ENCODE data around the gene BACE1.
A peak's percentile ranks its signal among the peaks of the same experiment; 100 is the strongest.
"Not testable (repeated sequence)": the region's sequence is repeated elsewhere in the genome, so short reads cannot be mapped to it uniquely, and the experiment has no call there.

Gene BACE1

DNA sequence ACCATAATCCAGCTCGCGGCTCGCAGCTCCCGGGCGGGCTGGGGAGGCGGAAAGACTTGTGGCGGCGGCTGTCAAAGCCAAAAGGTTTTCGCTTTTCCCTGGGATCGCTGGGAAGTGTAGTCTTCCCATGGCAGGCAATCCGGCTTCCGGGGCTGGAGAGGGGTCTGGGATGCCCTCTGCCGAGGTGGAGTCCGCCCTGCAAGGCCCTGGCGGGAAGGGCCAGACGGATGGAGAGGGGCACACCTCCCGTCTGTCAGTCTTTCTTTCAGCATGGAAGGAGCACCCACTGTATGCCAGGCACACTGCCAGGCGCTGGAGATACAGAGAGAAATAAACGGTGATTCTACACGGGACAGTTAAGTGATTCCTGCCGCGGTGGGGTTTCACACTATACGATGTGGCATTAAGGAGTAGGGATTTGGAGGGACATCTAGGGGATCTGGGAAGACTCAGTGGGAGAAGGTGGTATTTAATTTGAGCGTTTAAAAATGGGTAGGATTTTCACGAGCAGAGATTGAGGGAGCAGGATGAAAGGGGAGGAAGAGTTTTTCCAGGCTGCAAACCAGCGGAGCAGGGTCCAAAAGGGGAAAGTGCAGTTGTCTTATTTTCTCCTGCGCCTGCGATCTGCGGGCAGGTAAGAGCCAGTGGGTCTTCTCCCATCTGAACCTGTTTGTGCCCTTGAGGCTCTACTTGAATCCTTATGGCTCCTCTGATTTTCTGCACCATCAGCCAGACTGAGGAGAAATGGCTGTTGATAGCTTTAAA is at the start of gene BACE1:
BACE1 (minus strand) TSS at position 60 of the 765 bp plus-strand sequence. CDS start 461 bp downstream, outside the sequence.
- DNase-seq (ENCODE audit: low read depth): peak; percentile 81

DNA sequence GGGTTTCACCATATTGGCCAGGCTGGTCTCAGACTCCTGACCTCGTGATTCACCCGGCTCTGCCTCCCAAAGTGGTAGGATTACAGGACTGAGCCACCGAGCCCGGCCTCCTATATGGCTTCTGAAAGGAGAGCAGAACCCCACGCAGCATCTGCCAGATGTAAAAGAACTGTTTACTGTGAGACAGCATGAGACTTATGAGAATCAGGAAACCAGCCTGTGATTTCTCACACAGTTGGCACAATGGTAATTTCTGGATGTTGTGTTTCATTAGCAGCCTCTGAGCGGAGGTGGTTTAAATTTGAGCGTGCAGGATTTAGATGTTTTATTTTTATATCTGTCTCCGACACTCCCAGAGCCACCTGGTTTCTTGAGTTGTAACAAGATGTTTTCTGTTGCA is 45.4 kb upstream of the BACE1 start:
- no peak for DNase-seq (ENCODE audit: low read depth)

DNA sequence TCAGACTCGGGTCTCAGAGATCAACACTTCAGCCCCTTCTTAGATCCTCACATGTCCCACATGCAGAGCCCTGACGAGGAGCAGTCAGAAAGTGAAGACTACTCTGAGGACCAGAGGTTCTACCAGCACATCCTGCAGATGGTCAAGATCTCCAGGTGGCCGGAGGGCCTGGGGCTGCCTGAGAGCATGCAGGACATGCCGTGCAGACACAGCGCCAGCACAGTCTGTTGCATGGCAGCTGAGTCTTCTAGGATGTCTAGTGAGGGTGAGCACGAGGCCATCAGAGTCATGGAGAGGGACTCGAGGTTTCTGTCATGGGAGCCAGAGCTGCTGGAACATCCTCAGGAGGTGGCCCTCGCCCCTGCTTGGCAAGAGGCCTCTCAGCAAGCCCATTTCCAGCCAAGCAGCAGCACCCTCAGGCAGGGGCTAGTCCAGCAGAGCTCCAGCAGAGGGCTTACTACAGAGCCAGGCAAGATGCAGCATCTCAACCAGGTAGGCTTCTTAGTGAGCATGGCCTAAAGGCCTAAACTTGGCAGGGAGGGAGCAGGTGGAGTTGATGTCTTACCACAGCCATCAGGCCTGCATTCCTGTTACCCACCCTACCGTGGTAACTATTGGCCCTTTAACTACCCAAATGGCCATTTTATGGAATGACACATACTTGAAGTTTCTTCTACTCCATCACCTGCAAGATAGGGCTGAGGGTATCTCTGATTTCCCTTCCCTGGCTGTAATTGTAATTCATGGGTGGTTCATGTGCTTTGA is 40.3 kb upstream of the BACE1 start:
- DNase-seq (ENCODE audit: low read depth): no peak

DNA sequence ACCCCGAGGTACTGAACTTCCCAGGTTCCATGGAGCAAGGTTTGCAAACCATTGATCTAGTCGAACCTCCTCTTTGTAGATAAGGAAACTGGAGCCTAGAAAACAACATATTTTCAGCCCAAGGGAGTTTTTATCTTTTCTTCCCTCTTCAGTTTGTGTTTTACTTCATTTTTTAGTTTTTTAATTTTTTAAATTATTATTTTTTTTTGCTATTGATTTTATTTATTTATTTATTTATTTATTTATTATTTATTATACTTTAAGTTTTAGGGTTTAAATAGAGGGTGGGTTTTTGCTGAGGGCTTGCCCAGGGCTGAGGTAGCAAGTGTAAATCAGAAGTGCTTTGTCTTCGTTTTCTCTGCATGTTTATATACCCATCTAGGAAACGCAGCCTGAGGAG is 38.5 kb upstream of the BACE1 start:
- DNase-seq (ENCODE audit: low read depth): no peak

DNA sequence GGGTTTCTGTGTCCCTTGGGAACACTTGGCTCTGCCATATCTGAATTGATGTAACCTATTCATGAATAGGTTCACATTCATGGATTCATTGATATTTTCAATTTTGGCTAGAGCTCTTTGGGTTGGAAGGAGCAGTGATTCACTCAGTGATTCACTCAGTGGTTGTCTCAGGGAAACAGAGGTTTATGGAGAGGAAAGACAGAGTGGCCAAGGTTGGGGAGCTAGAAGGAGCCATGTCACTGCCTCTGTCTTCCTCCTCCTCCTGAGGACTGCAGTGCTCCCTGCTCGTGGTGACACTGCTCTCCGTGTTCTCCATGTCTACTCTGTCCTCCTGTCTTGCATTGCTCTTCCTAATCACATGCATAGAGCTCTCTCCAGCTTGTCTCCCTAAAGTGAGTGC is 29.0 kb upstream of the BACE1 start:
- no peak for DNase-seq (ENCODE audit: low read depth)

DNA sequence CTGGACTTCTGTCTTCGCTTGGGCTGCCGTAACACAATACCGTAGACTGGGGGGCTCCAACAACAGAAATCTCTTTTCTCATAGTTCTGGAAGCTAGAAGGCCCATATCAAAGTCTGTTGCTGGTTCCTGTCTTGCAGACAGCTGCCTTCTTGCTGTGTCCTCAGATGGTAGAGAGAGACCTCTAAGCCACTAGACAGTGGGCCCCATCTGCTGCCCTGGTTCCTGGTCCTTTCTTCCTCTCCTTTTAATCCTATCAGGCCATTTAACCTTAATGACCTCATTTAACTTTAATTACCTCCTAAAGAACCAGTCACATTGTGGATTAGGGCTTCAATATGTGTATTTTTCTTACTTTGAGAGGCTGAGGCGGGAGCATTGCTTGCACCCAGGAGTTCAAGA is 21.0 kb upstream of the BACE1 start:
- DNase-seq (ENCODE audit: low read depth): no peak

DNA sequence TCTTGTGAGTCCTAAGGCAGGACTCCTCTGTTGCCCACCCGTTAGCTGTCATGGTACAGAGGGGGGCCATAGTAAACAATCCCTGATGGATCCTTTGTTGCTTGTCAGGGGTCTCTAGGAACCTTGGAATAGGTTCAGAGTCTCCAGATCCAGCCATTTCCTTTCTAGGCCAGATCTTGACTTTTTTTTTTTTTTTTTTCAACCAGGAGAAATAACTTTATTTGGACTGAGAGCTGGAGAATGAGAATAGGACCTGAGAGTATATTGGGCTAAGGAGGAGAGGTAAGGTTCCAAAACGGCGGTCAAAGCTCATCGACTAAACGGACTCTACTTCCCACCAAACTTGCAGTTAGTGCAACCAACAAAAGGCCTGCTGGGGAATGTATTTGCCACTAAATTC is 19.3 kb upstream of the BACE1 start:
- DNase-seq (ENCODE audit: low read depth): no peak

DNA sequence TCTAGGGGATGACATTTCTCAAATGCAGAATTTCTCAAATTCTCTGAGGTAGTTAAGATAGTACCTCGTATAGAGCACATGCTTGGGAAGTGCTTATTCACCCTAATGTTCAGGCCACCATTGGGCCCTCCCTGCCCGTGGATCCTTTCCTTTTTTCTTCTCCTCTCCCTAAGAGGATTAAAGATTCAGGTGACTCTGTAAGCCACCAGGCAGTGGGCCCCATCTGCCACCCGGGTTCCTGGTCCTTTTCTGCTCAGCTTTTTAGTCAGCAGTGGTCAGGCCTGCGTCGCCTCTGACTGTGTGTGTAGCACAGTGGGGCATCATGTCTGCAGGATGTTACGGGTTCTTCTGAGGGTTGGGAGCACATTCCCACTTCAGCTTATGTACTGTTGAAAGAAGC is 18.8 kb upstream of the BACE1 start:
- no peak for DNase-seq (ENCODE audit: low read depth)

DNA sequence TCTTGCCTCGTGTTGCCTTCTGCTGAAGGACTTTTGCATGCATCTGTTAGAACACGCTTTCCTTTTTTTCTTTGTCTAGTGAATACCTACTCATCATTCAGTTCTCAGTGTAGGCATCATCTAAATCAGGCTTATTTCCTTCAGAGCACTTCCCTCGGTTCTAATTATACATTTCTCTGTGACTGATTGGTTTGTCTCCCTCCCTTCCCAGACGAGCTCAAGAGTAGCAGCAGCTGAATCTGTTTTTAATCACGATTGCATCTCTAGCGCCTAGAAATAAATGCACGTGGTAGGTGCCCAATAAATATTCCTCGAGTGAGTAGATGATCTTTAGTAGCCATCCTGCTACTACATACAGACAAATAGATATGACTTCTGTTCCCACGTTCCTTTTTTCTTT is 17.9 kb upstream of the BACE1 start:
- DNase-seq (ENCODE audit: low read depth): no peak

DNA sequence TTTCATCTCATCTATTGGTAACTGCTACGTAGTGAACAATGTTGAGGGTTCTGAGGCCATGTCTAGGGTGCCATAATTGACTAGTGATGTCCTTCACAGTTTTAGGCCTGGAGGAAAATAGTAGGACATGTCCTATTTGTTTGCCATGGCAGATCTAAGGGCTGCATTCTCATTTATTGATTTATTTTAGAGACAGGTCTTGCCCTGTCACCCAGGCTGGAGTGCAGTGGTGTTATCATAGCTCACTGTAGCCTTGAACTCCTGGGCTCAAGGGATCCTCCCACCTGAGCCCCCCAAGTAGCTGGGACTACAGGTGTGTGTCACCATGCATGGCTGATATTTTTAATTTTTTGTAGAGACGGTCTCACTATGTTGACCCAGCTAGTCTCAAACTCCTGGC is 16.8 kb upstream of the BACE1 start:
- no peak for DNase-seq (ENCODE audit: low read depth)

DNA sequence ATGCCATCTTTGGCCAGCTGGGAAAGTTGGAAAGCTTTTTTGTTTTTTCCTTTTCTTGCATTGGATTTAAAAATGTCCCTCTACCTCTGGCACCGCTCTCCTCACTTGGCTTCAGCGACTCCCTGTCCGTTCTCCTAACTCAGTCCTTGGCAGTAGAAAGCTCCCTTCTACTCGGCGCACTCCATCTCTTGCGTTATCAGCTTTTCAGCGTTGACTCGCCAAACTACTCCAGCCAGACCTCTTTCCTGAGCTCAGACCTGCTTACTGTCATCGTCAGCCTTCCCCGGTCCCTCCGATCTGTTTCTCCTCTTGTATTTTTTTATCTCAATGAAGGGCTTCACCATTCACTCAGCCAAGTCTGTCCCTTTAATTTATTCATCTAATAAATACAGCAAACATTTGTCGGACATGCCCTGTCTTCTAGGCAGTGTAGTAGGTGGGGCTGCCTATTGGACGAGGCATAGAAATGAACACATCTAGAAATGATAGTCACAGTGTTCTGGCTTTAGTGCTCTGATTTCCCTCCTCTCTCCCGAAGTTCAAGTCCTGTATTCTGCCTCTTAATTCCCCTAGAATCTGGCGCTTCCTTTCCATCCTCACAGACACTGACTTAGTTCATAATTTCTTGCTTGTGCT is 12.4 kb upstream of the BACE1 start:
- peak; percentile 4 for DNase-seq (ENCODE audit: low read depth)

DNA sequence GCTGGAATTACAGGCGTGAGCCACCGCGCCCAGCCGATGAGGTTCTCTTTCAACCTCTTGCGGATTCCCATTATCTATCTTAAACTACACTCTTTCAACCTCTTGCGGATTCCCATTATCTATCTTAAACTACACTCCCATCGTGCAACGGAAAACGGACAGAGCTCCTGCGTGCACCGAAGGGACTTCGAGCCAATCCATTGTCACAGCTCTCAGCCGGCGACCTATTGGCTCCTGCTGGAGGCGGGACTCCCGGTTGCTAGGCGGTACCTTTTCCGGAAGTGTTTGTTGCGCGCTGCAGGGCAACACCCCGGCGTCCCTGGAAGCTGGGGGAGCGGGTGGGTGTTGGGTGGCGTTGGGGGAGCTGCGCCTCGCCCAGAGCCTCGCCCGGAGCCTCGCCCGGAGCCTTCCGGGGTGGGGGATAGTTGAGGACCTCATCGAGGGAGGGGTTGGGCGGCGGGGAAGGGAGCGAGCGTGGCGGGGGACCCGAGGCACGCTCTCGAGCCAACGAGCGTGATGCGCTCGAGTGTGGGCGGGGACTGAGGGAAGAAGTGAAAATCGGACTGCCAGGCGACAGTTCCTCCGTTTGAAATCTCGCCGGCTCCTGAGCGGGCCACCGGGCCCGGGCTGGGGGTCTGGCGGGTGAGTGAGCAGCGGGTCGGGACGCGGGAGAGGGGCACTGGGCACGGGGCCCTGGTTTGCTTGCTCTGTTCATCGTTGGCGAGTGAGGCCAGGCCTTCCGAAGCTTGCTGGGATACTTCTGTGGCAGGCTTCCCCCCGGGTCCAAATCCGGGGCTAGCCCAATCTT is 11.7 kb upstream of the BACE1 start, which contains the start of gene CEP164:
CEP164 (plus strand) TSS at position 288 of the 808 bp plus-strand sequence. CDS start 10,733 bp downstream, outside the sequence.
- peak; percentile 97 for DNase-seq (ENCODE audit: low read depth)

DNA sequence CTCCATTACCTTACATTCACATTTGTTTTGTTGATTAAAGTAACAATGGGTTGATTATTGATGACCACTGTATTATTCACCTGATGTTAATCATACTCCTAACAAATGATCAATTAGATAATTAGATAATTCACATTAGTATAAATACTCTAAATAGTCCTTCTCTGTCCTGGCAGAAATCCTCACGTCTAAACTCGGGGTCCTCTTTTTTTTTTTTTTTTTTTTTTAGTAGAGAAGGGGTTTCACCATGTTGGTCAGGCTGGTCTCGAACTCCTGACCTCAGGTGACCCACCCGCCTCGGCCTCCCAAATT is 11.2 kb upstream of the BACE1 start:
- not testable (repeated sequence) for DNase-seq (ENCODE audit: low read depth)

DNA sequence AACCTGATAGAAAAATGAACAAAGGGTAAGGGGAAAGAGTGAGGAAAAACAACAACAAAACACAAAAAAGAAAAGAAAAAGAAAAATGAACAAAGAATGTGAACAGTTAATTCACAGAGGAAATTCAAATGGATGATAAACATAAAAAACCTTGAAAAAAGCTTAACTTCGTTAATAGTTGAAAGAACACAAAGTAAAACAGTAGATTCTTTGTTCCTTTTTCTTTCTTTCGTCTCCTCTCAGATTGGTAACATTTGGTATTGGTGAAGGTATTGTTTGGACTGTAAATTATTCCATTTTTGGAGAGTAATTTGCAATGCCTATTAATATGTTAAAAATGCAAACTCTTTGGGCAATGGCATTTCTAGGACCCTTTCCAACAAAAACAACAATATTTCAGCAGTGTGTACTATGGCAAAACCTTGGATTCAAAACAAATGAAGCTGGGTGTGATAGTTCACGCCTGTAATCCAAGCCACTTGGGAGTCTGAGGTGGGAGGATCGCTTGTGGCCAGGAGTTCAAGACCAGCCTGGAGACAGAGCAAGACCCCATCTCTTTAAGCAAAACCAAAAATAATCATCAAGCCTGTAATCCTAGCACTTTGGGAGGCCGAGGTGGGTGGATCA is 3.3 kb upstream of the BACE1 start:
- DNase-seq (ENCODE audit: low read depth): peak; percentile 76

DNA sequence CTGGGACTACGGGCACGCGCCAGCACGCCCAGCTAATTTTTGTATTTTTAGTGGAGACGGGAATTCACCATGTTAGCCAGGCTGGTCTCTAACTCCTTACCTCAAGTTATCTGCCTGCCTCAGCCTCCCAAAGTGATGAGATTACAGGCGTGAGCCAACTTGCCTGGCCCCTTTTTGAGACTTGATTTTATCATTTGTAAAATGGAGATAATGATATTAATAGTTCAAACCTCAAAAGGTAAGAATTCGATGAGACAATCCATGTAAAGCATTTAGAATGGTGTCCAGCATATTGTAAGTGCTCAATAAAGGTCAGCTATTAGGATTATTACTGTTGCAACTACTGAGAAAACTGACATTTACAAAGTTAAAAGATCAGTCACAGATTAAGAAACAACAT is 2.7 kb upstream of the BACE1 start:
- no peak for DNase-seq (ENCODE audit: low read depth)

DNA sequence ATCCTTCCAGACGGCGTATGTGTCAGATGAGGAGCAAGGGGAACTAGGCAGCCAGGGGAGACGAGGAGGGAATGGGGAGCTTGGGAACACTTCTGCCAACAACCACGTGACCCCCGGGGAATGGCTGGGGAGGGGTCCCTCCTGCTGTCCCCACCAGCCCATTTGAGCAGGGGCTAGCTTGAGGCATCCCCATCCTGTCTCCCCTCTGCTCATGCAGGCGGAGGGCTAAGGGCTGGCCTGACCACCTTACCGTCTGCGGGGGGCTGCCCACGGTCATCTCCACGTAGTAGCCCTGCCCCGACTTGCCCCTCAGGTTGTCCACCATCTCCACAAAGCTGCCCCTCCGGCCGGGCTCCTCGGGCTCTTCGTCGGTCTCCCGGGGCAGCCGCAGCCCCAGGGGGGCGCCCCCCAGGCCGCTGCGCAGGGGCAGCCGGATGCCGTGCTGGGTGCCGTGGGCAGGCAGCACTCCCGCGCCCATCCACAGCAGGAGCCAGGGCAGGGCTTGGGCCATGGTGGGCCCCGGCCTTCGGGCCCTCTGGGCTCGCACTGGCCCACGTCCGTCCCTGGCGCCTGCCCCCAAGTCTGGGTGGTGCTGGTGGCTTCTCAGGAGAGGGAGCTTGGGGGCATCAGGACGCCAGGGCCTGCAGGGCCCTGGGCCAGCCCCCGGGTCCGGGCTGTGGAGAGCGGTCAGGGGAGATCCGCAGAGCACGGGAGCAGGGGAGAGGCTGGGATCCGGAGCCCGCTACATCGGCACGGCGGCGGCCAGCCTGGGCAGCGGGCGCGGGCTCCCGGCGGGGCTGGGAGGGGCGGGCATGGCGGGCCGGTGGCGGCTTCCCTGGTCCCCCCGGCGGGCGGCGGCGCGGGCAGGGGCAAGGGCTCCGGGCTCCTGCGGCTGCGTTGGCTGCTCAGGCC is 515 bp downstream of the BACE1 start:
- no peak for DNase-seq (ENCODE audit: low read depth)

DNA sequence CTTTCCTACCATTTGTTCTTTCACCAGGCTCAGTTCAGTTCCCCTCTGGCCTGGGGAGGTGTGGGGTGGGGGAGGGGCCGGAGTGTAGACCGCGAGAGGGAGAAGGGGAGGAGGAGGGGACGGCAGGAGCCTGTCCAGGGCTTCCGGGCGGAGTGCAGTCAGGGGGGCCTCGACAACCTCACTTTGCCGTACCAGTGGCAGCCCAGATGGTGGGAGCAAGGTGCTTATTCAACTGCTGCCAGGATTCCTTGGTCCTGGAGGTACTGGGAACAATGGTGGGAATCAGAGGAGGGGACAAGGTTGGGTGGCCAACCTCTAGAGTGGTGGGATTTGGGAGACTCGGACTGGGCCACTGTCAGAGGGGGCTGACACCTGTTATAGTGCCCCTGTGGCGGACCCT is 1.2 kb downstream of the BACE1 start:
- no peak for DNase-seq (ENCODE audit: low read depth)

DNA sequence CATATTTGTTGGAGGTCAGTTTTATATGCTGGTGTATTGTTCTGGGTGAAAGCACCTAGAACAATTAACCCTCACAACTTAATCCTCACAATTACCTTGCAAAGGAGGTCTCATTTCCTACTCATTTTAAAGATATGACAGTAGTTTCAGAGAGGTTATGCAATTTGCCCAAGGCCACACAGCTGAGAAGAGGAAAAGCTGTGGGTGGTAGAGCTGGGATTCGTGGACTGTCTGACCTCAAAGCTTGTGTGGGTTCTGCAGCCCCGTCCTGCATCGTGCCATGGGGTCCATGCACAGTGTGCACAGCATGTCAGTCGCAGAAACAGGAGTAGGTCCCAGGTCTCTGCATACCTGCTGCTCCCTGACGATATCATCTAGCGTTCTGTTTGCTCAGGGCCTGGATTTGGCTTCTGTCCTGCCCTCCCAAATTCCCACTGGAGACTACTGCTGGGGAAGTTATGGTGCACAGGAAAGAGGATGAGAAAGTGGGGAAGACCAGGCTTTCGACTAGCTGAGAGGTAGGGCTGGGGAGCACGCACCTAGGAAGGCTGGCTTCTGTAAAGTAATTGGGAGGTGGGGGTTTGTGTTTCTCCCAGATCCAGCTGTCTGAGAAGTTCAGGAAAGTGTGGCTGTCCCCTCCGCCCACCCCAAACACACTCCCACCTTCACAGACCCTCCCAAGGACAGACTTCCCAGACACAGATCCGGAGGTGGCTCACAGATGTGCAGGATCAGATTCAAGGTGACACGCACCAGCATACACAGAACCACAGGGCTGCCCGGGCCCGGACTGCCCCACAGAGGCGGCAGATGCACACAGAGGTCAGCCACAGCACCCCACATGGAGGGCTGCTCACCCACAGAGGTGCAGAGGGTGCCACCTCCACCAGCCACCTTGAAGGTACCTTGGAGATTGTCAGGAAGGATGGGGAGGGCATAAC is 2.0 kb downstream of the BACE1 start:
- no peak for DNase-seq (ENCODE audit: low read depth)

DNA sequence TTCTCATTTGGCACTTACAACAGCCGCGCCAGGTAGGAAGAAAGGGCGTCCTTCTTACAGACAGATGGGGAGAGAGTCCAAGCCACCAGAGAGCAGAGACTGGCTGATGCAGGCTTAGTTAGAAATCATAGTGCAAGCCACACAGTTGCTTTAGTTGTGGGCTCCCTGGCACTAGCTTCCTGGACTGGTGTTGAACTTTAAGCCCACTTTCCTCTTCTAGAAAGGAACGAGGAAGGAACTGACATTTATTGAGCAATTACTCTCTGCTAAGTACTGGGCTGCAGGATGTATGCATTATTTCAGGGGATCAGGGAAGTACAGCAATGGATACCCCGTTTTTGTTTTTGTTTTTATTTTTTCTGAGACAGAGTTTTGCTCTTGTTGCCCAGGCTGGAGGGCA is 3.0 kb downstream of the BACE1 start:
- no peak for DNase-seq (ENCODE audit: low read depth)

DNA sequence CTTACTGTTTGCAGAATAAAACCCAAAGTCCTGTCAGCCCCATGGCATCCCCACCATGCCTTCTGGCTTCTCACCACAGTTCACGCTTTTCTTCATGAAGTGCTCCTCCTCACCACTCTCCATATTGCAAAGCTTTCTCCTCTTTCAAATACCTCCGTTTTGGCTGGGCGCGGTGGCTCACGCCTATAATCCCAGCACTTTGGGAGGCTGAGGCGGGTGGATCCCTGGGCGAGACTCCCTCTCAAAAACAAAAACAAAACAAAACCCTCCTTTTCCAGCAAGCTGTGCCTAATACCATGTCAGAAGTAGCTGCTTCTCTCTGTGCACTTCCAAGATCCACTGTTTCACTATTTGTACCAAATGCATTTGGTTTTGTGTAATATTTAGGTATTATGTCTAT is 6.7 kb downstream of the BACE1 start:
- DNase-seq (ENCODE audit: low read depth): no peak
